ENCODE data around the gene CHRDL2.

DNA sequence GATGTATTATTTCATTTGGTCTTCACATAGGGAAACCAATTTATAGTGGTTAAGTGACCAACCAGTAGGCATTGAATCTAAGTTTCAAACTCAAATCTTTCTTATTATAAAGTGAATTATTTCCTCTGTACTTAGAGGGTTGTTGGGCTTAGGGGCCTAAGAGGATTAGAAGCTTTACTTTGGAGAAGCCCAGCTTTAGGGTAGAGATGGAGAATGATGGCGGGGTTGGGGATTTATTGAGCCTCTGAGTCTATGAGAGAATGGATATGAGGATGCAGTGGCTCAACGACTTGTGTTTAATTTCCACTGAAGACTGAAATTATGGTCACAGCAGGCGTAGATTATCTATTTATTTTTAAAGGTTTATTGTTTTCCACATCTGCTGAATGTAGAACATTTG is 55.5 kb downstream of the CHRDL2 start:
- TF ChIP-seq EP300 (IDR thresholded peaks at IDR 0.05; ENCODE audit: borderline replicate concordance in 1 of 2, low read depth in 1 of 2, low read length in 1 of 2) (no peak), RAD21 (IDR thresholded peaks at IDR 0.05; ENCODE audit: low read length) (no peak)
- TF ChIP-seq, protein P1, sequence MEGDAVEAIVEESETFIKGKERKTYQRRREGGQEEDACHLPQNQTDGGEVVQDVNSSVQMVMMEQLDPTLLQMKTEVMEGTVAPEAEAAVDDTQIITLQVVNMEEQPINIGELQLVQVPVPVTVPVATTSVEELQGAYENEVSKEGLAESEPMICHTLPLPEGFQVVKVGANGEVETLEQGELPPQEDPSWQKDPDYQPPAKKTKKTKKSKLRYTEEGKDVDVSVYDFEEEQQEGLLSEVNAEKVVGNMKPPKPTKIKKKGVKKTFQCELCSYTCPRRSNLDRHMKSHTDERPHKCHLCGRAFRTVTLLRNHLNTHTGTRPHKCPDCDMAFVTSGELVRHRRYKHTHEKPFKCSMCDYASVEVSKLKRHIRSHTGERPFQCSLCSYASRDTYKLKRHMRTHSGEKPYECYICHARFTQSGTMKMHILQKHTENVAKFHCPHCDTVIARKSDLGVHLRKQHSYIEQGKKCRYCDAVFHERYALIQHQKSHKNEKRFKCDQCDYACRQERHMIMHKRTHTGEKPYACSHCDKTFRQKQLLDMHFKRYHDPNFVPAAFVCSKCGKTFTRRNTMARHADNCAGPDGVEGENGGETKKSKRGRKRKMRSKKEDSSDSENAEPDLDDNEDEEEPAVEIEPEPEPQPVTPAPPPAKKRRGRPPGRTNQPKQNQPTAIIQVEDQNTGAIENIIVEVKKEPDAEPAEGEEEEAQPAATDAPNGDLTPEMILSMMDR (IDR thresholded peaks at IDR 0.05) = no peak
